SH-SY5Y (cell line): ENCODE results near the gene LNX1.

Experiments
- GATA2 ChIP-seq: IDR thresholded peaks from 2 replicates; pipeline ENCODE4 v1.6.1; 2011; ENCODE audit warnings: mild to moderate bottlenecking, low read depth, low read length
- GATA3 ChIP-seq: IDR thresholded peaks from 2 replicates; pipeline ENCODE4 v1.6.1; 2011; ENCODE audit warnings: low read depth, mild to moderate bottlenecking, low read length, moderate library complexity

LNX1 gene

GRCh38 chr4:53545273-53545672 lies 46.0 kb downstream of the LNX1 start:
- TF ChIP-seq GATA3 (no peak), GATA2 (no peak)

- TF ChIP-seq GATA3 (no peak), GATA2 (no peak)
Observed at GRCh38 chr4:53543561-53543960, 47.7 kb downstream of the LNX1 start.

DNA sequence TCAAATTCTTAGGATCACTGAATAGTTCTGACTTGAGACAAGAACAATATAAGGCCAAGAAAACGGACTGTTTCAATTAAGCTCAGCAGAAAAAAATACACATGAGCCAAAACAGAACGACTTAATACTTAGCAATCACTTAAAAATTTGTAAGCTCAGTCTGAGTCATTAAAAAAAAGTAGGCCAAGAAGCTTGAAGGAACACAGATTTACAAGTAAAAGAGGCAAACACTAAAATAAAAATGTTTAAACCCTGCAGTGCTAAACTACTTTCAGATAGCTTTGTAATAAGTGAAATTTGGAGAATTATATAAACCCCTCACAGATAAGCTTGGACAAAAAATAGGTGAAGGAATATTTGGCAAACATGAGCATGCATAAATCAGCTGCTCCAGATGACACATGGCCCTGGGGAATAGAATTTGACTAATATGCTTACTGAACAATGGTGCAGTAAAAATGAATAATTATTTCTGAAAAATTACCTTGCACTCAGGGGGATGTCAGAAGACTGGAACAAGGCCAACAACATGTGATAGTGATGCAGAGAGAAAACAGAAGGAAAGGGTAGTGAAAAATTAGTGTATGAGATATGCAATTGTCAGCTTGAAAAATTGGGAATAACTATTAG lies 49.6 kb downstream of the LNX1 start:
- TF ChIP-seq GATA3 (no peak), GATA2 (peak; percentile 39; the same call in 1 of the 2 replicates)

GRCh38 chr4:53538756-53539155 lies 52.5 kb downstream of the LNX1 start:
- TF ChIP-seq GATA2 = no peak
- no peak for TF ChIP-seq GATA3

DNA sequence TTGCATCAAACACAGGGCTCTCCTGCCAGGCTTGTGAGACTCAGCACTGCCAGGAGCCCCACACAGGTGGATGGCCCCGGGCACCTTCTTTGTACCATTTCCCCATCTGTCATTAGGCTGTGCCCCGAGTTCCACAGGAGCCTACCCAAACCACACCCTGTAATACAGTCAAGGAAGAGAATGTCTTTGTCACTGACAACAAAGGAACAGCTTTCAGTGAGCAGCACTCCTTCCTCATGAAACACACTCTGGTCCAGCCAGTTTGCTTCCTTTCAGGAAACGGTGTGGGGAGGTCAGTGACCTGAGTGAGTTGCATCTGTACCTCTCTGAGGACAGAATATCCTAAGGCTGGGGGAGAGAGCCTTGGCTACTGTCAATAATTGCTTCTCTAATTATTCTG lies 53.7 kb downstream of the LNX1 start:
- TF ChIP-seq GATA3 (no peak), GATA2 (no peak)

DNA sequence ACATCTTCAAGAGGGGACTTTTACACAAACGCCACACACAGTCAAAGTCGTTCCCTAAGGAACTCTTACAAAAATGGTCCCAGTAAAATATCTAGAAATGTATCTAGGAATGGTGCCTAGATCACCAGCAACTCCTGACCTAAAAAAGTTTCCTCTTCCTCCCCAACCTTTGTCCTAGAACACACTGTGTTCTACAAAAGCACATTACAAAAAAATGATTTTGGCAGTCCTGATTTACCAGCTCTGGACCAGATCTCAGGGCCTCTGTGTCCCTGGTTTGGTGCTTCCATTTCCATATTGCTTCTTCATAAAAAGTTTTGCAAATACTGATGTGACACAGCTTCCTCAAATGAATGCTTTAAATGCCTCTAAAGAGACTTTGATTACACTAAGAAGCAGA lies 55.0 kb downstream of the LNX1 start:
- TF ChIP-seq GATA3 (no peak), GATA2 (no peak)

DNA sequence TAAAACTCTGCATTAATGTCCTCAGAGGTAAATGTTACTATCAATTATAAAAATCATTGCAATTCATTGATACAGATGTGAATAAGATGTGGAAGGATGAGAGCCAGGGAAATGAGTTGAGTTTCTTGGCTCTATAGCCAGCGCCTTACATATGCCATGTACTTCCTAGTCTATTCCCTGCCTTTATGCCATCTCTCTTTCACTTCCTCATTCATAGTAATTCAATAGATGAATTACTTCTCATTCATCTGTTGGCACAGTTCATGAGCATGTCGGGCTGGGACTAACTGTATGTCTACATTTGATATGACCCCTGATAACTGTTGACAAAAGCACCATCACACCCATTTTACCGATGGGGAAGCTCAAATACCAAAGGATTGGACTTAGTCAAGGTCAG lies 55.7 kb downstream of the LNX1 start:
- TF ChIP-seq GATA2 (no peak), GATA3 (no peak)

- no peak for TF ChIP-seq GATA2
- TF ChIP-seq GATA3 = no peak
Observed at GRCh38 chr4:53534684-53535083, 56.6 kb downstream of the LNX1 start.

GRCh38 chr4:53532521-53532920 lies 58.8 kb downstream of the LNX1 start:
- TF ChIP-seq GATA2 (no peak), GATA3 (no peak)

DNA sequence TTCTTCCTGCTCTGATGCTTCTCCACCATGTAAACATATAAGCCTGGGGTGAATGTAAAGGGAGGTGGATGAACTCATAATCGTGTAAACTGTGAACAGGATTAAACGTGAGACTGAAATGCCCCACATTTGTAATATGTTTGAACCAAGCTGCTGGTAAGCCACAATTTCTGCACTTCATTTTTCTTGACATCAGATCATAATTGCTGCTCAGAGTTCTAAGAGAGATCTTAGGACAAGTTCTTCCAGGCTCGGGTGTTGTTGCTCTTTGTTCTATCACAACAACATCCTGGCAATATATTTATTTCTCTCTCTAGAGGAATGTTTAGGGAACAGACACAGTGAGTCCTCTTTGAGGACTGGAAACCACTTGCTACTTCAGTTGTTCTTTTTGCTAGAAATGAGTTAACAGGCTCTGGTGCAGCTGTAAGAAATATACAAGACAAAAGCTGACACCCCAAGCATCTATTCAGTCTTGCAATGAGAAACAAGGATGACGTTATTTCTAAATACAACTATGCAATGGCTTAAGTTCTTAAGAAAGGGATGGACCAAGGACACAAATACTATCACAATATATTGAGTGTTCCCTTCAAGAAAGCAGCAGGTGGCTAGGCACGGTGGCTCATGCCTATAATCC lies 59.6 kb downstream of the LNX1 start:
- TF ChIP-seq GATA2 (no peak), GATA3 (no peak)

DNA sequence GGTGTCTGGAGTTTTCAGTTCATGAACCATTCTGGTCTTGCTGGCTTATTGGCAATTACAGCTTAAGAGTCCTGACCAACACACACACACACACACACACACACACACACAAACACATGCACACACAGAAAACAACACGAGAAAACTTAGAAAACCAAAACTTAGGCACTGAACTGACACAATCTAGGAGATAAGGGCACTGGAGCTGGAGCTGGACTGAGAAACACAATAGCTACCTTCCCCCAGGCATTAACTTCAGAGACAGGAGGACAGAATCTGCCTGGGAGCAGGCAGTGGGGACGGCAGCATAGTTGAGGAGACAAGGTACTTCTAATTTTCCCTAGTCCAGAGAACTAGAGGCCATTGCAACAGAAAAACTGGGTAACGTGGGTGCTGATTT lies 62.3 kb downstream of the LNX1 start:
- TF ChIP-seq GATA3 (no peak), GATA2 (no peak)

DNA sequence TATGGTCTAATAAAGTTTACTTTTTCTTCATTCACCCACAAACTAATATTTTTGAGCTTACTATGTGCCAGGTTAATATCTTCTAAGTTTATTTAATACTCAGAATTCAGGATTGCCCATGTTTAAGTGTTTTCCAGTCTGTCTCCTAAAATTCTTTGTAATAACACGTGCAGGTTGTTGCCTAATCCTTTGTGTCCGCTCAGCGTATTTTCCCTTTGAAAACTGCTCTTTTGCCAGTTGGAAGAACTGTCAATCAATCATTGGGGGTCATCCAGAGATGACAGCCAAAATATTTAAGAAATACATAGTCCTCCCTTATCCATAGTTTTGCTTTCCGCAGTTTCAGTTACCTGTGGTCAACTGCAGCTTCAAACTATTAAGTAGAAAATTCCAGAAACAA lies 63.4 kb downstream of the LNX1 start:
- TF ChIP-seq GATA3 = no peak
- no peak for TF ChIP-seq GATA2

DNA sequence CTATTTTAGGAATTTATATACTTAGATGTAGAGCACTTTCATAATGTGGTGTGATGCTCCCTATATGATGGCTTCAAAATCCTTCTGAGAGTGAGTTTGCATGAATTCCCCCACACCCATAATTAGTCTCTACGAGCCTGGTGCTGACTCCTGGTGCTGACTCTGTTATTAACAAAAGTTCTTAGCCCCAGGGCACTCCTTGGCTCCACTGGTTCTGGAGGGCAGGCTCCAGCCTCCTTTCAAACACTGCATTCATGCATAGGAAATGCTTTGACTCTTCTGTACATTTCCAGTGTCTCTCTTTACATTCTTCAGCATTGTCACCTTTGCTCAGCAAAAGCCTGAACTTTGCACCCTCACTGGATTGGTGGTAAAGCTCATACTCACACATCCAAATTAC lies 64.0 kb downstream of the LNX1 start:
- TF ChIP-seq GATA3 (no peak), GATA2 (no peak)

GRCh38 chr4:53522334-53522733 lies 69.0 kb downstream of the LNX1 start:
- no peak for TF ChIP-seq GATA3
- TF ChIP-seq GATA2 = no peak

GRCh38 chr4:53520116-53520515 lies 71.2 kb downstream of the LNX1 start:
- no peak for TF ChIP-seq GATA3
- TF ChIP-seq GATA2 = no peak

GRCh38 chr4:53518807-53519206 lies 72.5 kb downstream of the LNX1 start:
- TF ChIP-seq GATA3 (no peak), GATA2 (no peak)

DNA sequence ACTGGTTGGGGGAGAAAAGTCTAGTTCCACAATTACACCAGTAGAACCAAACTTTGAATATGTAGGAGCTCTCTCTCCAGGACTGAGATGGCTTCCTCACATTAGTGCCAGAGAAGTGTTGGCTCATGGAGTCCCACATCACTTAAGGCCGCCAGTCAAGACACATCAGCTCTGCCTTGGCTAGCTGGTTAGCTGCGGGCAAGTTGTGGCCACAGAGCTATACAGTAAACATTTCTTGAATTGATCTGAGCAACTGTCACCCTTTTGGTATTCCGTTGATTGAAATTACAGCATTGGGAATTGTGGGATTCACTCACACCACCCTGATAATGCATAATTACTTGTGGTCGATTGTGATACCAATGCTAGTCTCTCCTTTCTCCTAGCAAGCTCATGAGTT lies 76.2 kb downstream of the LNX1 start:
- TF ChIP-seq GATA2 (no peak), GATA3 (no peak)
